GM23338 (cell line): ENCODE measurements around the gene CERS3.

Experiments used
- REST ChIP-seq: IDR thresholded peaks from one replicate; pipeline ENCODE4 v1.6.1; 2018; ENCODE audit warnings: antibody characterized with exemption; ENCODE audit not compliant: unreplicated experiment
- TF ChIP-seq, protein P1 (sequence below), 2 experiments: fragments of 200-600 bp in 1 of 2; sonication (generic) in 1 of 2; conservative IDR thresholded peaks; 2 replicates each; pipeline versions ENCODE4 v1.5.1 to v1.6.1; 2016 to 2017; ENCODE audit warnings: antibody characterized with exemption in 2 of 2, low read depth in 2 of 2, mild to moderate bottlenecking in 2 of 2, moderate library complexity in 1 of 2

GRCh38 chr15:100566850-100567628 lies 38.3 kb upstream of the CERS3 start:
- no peak for TF ChIP-seq REST
- TF ChIP-seq, protein P1, sequence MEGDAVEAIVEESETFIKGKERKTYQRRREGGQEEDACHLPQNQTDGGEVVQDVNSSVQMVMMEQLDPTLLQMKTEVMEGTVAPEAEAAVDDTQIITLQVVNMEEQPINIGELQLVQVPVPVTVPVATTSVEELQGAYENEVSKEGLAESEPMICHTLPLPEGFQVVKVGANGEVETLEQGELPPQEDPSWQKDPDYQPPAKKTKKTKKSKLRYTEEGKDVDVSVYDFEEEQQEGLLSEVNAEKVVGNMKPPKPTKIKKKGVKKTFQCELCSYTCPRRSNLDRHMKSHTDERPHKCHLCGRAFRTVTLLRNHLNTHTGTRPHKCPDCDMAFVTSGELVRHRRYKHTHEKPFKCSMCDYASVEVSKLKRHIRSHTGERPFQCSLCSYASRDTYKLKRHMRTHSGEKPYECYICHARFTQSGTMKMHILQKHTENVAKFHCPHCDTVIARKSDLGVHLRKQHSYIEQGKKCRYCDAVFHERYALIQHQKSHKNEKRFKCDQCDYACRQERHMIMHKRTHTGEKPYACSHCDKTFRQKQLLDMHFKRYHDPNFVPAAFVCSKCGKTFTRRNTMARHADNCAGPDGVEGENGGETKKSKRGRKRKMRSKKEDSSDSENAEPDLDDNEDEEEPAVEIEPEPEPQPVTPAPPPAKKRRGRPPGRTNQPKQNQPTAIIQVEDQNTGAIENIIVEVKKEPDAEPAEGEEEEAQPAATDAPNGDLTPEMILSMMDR (conservative IDR thresholded peaks at IDR 0.05; ENCODE audit: low read depth in 2 of 2), result no peak
